CD4-positive, alpha-beta T cell treated with Interleukin-1 beta for 1 hour (primary cell): Measurements from ENCODE around the gene DISP2.
A peak's percentile ranks its signal among the peaks of the same experiment; 100 is the strongest.

ENCODE experiments used
- DNase-seq, 2 donors: peaks; one replicate each; pipeline ENCODE4 v3.0.0-alpha.2; 2020 to 2022

The DISP2 gene, protein sequence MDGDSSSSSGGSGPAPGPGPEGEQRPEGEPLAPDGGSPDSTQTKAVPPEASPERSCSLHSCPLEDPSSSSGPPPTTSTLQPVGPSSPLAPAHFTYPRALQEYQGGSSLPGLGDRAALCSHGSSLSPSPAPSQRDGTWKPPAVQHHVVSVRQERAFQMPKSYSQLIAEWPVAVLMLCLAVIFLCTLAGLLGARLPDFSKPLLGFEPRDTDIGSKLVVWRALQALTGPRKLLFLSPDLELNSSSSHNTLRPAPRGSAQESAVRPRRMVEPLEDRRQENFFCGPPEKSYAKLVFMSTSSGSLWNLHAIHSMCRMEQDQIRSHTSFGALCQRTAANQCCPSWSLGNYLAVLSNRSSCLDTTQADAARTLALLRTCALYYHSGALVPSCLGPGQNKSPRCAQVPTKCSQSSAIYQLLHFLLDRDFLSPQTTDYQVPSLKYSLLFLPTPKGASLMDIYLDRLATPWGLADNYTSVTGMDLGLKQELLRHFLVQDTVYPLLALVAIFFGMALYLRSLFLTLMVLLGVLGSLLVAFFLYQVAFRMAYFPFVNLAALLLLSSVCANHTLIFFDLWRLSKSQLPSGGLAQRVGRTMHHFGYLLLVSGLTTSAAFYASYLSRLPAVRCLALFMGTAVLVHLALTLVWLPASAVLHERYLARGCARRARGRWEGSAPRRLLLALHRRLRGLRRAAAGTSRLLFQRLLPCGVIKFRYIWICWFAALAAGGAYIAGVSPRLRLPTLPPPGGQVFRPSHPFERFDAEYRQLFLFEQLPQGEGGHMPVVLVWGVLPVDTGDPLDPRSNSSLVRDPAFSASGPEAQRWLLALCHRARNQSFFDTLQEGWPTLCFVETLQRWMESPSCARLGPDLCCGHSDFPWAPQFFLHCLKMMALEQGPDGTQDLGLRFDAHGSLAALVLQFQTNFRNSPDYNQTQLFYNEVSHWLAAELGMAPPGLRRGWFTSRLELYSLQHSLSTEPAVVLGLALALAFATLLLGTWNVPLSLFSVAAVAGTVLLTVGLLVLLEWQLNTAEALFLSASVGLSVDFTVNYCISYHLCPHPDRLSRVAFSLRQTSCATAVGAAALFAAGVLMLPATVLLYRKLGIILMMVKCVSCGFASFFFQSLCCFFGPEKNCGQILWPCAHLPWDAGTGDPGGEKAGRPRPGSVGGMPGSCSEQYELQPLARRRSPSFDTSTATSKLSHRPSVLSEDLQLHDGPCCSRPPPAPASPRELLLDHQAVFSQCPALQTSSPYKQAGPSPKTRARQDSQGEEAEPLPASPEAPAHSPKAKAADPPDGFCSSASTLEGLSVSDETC (N-terminal part only)

DNA sequence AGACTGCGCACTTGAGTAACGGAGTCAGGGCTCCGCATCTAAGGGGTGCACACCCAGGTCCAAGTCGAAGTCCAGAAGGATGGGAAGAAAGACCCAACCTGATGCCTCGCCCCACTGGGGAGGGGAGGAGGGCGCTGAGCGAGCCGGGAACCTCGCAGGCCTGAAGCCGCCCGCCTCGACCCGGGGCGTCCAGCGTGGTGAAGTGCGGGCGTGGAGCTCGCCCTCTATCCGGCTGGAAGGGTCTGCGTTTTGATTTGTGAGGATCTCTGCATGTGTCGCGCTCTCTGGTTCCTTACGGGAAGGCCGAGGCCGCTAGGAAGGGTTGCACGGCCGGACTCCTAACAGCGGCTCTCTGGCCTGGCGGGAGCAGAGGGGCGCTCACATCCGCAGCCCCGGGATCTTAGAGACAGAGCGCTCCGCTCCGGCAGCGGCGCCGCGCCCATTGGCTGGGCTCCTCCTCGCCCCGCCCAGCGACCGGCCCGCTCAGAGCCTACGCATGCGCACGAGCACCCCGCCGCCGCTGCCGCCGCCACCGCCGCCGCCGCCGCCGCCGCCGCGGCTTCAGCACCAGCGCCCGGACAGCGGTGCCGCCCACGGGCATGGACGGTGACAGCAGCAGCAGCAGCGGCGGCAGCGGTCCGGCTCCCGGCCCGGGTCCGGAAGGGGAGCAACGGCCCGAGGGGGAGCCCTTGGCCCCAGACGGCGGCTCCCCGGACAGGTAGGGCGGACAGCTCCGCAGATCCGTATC is at the start of gene DISP2:
TSS of gene DISP2 (plus strand) at position 497 of the 748 bp plus-strand sequence. CDS start at position 600, 103 bp downstream.
- DNase-seq: peak; percentile 90 to 92

DNA sequence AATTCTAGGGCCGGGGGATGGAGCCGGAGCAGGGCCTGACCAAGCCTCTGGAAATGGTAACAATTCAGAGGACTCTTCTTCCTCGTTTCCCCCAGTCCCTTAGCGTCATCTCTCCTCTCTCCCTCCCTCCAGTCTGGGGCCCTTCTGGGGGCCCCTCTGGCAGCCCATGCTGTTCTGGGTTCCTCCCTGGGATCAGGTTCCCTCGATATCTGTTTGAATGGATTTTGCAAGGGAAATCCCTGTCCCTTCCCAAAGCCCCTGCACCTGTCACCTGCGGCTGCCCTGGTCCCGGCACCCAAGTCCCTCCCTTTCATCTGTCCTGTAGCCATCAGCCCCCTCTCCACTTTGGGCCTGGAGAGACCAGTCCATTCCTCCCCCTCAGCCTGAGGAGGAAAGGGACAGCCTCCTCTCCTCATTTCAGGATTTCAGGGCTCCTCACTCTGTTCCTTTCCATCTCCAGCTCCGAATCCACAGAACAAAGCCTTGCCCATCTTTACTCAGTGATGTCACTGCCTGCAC is 48.6 kb upstream of the DISP2 start:
- no peak for DNase-seq

DNA sequence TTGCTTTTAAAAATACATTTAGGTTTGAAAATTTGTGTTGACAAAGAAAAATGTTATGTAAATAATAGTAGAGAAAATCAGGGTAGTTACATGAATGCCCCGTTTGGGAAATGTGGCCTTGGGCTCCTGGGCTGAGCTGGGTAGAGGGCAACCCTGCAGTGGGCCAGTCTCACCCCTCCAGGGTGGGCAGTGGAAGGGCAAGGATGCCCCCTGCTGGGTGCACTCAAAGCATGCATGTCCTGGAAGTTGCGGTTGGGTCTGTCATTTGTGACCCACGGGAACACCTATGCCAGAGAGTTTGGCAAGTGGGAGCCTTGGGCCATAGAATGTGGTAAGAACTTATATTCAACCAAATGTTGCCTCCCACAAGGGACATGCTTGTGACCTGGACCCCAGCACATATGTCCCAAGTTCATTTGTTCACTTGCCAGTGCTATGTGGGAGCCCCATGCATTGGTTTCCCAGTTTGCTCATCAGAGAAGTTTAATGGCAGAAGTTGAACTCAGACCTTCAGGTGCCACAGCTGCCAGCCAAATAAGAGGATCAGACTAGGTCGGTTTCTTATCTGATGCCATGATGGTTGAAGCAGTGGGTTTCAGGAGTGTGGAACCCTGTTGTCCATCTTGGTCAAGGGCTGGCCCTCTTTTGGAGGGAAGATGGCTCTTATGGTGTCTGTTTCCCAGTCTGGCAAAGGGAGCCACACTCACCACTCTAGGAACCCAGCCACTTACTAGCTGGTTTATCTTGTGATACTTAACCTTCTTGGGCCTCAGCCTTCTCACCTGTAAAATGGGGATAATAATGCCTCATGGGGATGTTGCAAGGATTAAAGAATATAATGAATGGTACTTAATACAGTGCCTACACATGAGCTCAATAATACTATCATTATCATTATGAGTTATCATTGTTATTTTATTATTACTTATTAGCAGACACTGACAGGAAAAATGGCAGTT is 47.7 kb upstream of the DISP2 start:
- DNase-seq: peak; percentile 69 to 70

DNA sequence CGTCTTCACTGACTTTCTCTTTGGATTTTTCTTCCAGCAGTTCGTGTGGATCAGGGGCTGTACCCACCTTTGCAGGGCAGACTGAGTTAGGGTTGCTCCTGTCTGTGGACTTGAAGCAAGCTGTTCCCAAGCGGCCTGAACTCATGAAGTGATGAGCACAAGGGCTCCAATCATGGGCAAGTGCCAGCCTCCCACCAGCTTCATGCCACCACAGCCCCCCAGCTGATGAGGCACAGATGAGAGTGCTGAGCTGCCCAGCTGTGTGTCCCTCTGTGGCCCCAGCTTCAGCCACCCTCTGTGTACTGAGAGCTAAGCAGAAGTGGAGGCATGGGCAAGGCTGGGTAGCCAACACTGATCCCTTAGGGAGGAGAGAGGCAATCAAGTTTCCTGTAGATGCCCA is 47.0 kb upstream of the DISP2 start:
- DNase-seq: no peak

DNA sequence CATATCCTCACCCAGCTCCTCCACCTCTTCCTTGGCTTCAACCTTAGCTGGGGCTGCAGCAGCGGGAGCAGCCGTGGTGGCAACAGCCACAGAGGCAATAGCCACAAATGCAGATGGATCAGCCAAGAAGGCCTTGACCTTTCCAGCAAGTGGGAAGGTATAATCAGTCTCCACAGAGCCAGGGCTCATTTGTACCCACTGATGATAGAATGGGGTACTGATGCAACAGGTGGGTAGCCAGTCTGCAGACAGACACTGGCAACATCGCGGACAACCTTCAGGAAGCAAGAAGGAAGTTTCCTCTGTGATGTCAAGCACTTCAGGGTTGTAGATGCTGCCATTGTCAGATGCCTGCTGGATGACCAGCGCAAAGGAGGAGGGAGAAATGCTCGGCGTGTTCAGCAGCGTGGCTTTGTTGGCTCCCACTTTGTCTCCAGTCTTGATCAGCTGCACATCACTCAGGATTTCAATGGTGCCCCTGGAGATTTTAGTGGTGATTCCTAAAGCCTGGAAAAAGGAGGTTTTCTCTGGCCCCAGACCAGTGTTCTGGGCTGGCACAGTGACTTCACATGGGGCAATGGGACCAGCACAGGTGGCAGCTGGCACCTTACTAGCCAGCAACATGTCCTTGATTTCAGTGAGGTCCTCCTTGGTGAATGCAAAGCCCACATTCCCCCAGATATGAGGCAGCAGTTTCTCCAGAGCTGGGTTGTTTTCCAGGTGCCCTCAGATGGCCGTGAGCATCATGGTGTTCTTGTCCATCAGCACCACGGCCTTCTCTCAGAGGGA is 45.5 kb upstream of the DISP2 start:
- DNase-seq: no peak

DNA sequence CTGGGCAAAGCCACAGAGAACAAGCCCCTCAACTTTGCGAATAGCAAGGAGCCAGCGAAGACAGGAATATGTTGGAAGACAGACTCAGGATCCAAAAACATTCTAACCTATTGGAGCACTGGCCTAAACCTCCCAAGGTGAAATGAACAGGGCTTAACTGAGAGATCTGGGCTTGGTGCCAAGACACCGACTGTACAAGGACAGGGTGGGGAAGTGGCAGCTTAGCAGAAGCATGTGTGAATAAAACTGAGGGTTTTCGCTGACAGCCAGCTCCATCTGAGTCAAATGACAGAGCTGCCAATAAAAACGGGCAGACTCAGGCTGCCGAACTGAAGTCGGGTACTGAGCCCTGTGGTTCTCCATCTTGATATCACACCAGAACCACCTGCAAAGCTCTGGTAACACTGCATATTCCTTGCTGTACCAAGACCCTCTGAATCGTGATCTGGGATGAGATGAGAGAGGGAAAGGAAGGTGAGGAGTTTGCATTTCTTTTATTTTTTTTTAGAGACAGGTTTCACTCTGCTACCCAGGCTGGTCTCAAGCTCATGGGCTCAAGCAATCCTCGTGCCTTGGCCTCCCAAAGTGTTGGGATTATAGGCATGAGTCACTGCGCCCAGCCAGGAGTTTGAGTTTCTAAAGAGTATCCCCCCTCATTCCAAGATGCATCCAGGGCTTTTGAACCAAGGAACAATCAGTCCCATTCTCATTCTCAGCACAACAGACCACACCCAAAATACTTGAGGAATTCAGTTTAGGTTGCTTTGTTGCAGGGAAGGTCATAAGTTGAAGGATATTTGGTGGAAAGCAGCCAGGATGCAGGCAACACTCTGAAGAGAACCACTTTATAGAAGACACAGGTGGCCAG is 44.3 kb upstream of the DISP2 start:
- peak; percentile 63 to 67 for DNase-seq

DNA sequence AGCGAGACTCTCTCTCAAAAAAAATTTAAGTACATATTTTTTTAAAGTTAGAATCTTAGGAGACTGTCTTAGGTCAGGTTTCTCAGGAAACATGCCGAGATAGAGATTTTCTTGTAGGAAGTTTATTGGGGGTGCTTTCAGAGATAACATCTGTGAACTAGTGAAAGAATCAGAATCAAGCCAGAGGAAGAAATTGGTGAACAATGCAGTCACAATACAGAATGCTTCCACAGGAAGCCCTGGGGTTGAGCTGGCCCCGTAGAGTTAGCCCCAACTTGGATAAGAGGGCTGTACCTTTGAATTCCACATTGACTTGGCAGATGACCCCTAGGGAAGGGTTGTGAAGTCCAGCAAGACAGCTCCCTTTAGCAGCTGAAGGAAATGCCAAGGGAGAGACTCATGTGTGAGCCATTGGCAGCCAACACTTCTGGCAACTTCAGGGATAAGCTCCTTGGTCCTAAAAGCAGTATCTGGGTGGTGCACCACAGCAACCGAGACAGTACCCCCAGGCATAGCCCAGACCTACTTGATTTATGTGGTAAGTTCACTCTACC is 43.2 kb upstream of the DISP2 start:
- no peak for DNase-seq

DNA sequence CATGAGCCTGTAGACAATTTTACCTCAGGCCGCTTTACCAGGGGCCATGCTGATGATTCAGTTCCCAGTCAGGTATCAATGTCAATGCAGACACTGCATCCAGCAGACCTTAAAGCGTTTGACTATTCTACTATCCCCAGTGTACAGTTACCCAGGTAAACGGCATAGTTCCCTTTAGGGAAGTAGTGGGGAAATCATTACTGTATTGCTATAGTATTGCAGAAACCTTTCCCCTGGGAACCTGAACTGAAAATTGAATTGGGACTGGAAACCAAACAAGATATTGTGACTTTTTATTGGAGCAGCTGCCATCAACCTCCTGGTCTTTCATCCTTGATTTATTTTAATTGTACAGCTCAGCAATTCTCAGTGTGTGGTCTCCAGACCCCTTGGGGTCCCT is 41.1 kb upstream of the DISP2 start:
- no peak for DNase-seq

DNA sequence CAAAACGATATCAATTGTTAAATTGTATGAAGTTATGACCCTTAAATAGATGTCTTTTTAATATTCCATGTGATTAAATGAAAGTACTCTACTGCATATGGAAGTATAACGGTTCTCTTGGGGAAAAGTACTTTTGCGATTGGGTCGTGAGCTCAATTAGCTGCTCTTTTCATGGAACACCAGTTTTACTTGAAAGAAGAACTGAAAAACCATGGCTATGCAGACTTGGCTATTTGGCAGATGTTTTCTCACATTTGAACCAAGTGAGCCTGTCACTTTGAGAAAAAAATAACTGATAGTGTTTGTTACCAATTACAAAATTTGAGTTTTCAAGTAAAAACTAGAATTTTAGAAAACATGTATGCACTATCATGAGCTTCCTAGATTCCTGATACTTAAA is 40.4 kb upstream of the DISP2 start:
- DNase-seq: no peak

DNA sequence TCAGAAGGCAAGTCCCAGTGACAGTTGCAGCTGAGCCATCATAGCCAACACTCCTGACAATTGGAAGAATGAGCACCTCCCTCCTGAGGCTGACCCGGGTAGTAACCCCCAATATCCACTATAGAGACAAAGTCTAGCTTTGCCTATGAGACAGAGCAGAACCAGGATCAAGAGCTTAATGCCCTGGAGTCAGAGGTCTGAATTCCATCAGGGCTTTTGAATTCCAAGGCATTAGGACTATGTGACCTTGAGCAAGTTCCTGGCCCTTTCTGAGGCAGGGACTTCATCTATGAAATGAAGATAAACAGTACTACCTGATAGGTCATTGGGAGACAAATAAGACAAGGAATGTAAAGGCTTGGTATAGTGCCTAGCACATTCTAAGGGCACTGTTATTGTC is 37.6 kb upstream of the DISP2 start:
- DNase-seq: no peak

DNA sequence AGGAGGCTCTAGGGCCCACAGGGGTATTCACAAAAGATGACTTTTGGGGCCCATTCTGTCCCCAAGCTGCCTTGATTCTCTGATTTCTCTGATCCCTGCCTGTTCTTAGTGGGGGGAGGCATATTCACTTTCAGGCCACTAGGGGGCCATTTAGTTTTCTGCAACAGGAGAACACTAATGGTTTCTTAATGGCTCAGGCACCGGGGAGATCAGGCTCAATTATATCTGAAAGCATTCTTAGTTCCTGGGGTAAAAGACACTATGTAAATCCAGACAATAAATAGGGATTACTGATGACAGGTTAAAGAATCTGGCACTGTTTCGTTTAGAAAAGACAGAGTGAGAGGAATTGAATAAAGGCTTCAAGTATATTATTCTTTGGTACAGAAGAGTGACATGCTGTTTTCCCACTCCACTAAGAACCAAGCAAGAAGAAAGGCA is 37.1 kb upstream of the DISP2 start:
- DNase-seq: peak; percentile 66 to 78

DNA sequence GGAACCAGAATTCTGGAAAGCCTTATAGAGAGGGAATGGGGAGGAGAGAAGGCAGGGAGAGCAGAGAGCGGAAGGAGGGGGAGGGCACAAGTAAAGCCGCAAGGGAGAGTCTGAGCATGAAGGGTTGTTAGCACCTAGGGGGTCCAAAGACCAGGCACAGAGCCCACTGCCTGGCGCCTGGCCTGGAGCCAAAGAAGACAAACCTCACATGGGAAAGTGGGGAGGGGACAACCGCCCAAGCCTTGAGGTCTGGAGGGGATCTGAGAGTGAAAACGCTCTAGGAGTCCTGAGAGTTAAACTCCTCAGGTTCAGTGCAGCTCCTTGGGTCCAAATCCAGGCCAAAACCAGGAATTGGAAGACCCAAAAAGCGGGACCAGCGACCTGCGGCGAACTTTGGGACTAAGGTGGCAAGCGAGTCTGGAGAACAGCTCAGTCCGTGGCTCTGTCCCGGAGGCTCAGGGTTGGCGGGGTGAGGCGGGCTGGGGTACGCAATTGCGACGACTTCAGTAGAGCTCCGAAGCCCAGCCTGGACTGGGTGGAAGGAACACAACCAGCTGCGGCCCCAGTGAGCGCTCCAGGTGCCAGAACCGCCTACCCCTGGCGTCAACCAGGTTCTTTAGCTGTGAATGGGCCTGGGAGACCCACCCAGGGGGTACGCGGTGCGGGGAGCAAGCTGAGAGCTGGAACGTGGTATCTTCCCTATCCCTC is 35.3 kb upstream of the DISP2 start:
- DNase-seq: no peak

DNA sequence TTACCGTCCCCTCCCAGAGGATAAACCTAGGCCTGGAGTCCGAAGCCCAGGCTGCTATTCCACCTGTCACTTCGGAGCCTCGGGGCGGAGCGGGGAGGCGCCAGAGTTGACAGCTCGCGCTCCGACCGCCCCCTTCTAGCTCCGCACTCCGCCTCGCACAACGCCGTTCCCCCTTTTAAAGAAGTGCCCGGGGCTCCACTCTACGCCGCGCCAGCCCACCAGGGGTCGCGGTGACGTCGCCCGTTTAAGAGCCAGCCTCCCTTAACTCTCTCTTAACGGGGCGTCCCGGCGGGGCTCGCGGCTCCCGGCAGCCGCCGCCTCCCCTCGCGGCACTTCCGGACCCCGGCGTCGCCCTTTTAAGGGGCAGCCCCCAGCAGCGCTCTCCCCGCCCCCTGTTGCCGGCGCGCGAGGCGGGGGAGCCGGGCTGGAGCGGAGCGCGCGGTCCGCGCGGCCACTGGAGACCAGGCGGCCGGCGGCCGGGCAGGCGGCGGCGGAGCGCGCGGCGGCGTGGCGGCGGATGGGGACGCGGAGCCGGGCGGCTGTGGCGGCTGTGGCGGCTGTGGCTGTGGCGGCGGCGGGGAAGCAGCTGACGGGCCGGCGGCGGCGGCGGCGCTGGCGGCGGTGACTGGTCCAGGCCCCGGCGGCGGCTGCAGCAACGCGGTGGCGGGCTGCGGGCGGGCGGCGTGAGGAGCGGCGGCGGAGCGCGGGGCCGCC is 34.6 kb upstream of the DISP2 start, which contains the start of gene INAFM2:
TSS of gene INAFM2 (plus strand) at position 454 of the 714 bp plus-strand sequence. CDS start 364 bp downstream, outside the sequence.
- DNase-seq: peak; percentile 92 to 93

DNA sequence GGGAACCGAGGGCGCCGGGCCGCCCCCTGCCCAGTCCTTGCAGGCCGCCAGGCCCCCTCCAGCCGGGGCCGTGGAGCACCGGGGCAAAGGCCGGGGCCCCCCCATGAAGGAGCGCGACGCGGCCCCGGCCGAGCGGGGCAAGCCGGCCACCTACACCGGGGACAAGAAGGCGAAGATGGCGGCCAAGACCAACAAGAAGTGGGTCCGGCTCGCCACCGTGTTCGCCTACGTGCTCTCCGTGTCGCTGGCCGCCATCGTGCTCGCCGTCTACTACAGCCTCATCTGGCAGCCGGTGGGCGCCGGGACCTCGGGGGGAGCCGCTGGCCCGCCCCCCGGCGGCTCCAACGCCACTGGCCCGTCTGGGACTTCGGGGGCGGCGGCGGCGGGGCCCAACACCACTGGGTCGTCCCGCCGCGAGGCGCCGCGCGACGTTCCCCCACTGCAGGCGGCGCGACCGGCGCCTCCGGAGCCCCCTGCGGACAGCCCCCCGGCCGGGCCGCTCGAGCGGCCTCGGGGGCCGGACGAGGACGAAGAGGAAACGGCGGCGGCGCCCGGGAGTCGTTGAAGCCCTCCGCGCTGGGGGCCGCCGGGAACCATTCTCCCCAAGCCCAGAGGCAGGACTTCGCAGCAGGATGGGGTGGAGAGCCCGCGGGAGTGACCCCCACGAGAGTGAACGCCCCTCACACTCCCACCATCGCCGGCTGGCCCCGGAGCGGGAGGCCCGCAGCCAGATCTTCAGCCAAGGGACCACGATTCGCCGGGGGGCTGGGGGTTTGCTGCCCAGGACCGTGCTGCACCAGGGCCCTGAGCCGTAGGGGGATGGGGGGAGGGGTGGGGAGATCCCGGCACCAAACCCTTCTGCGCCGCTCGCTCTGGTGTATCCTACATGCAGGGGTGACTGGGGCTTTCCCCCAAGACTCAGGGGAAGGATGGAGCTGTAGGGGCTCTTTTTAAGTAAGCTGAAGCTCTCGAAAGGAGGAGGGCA is 33.8 kb upstream of the DISP2 start:
- peak in 1 of 2 donors; percentile 21 for DNase-seq

DNA sequence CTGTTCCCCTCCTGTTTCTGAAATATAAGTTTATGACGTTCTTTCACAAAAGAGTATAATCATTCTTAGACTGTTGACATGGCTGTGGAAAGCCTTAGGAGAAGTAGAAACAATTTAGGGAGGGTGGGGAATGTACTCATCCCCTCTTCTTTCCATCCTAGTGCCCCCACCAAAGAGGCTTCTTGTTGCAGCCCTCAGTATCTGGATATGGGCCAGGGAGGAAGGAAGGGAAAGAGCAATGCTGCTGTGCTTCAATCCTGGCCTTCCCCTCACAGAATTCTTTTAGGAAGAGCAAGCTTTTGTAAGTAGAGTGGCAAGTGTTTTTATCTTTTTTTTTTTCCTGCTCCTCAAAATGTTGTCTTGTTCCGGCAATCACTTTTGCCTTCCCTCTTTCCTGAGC is 32.8 kb upstream of the DISP2 start:
- no peak for DNase-seq

DNA sequence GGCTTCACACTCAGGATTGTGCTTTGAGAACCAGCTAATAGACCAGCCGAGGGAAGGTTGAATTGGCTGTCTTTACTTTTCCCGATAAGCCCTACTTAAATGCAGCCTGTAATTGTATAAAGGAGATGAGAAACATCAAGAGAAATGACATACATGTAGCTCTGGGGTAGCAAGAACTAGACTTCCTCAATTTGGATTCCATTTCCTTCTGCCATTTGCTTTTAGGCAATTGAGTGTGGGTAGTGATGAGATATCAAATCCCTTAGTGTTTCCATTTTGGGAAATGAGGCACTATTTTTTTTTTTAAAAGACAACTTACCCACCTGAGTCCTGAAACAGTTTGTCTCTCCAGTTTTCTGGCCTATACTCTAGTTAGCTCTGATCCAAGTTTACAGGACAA is 32.3 kb upstream of the DISP2 start:
- no peak for DNase-seq
